Activated CD8-positive, alpha-beta memory T cell treated with anti-CD3 and anti-CD28 coated beads, Interleukin-2, amount 50 U/mL, for 24 hours (primary cell): ENCODE data around the gene IL36RN.

Source experiments
- DNase-seq: peaks from one replicate; pipeline ENCODE4 v3.0.0-alpha.2; 2020; ENCODE audit errors: extremely low read depth

The IL36RN gene

GRCh38 chr2:113050921-113051895 lies 7.8 kb upstream of the IL36RN start:
- no peak for DNase-seq

- DNase-seq, result no peak
Measured at GRCh38 chr2:113052396-113052917, 6.5 kb upstream of the IL36RN start, which contains the start of gene IL36B. TSS of gene IL36B (minus strand) at chr2:113052867.

- DNase-seq, result no peak
Measured at GRCh38 chr2:113053666-113054065, 5.3 kb upstream of the IL36RN start.

- no peak for DNase-seq
Measured at GRCh38 chr2:113054066-113054465, 4.9 kb upstream of the IL36RN start.

GRCh38 chr2:113056521-113056920 lies 2.5 kb upstream of the IL36RN start:
- no peak for DNase-seq

GRCh38 chr2:113057117-113057516 lies 1.9 kb upstream of the IL36RN start:
- DNase-seq, result no peak

- no peak for DNase-seq
Measured at GRCh38 chr2:113058411-113058994, 495 bp upstream of the IL36RN start.

- no peak for DNase-seq
Measured at GRCh38 chr2:113060396-113060795, 1.4 kb downstream of the IL36RN start.

GRCh38 chr2:113060796-113061195 lies 1.8 kb downstream of the IL36RN start:
- DNase-seq, result no peak

- DNase-seq, result no peak
Measured at GRCh38 chr2:113061241-113061640, 2.2 kb downstream of the IL36RN start.

GRCh38 chr2:113061896-113062770 lies 3.1 kb downstream of the IL36RN start:
- no peak for DNase-seq

- no peak for DNase-seq
Measured at GRCh38 chr2:113064281-113064680, 5.3 kb downstream of the IL36RN start.

GRCh38 chr2:113064898-113065297 lies 5.9 kb downstream of the IL36RN start:
- DNase-seq, result no peak

- DNase-seq, result no peak
Measured at GRCh38 chr2:113067681-113068080, 8.7 kb downstream of the IL36RN start, which contains the start of gene IL1F10. TSS of gene IL1F10 (plus strand) at chr2:113067970. CDS start at chr2:113072739, 4,769 bp downstream.

GRCh38 chr2:113068249-113068648 lies 9.3 kb downstream of the IL36RN start:
- no peak for DNase-seq

GRCh38 chr2:113068706-113069485 lies 9.9 kb downstream of the IL36RN start:
- no peak for DNase-seq

- no peak for DNase-seq
Measured at GRCh38 chr2:113069676-113070605, 10.9 kb downstream of the IL36RN start.

- no peak for DNase-seq
Measured at GRCh38 chr2:113070606-113070975, 11.6 kb downstream of the IL36RN start.

- no peak for DNase-seq
Measured at GRCh38 chr2:113072584-113072983, 13.6 kb downstream of the IL36RN start.

- DNase-seq, result no peak
Measured at GRCh38 chr2:113073325-113073834, 14.4 kb downstream of the IL36RN start.
